GM12872 (cell line): ENCODE data around the gene IST1.

ENCODE experiments used
- TF ChIP-seq, protein P1 (sequence below): IDR thresholded peaks from 3 replicates; pipeline ENCODE4 v1.5.1; 2011; ENCODE audit warnings: low read depth, mild to moderate bottlenecking, low read length, moderate library complexity; ENCODE audit not compliant: insufficient read depth

Gene IST1

DNA sequence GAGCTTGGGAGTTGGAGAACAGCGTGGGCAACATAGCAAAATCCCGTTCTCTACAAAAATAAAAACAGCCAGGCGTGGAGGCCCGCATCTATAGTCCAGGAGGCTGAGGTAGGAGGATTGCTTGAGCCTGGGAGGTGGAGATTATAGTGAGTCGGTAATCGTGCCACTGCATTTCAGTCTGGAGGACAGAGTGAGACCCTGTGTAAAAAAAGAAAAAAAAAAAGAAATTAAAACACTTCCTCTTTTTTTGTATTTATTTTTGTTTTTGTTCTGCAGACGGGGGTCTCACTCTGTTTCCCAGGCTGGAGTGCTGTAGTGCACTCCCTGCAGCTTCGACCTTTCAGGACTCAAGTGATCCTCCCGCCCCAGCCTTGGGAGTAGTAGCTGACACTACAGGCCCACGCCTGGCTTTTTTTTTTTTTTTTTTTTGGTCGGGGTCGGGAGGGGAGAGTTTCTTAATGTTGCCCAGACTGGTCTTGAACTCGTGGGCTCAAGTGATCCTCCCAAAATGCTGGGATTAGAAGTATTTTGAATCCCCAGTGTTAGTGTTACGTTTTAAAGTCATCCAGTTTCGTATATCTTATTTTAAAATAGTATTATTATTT lies 1.5 kb downstream of the IST1 start:
- TF ChIP-seq, protein P1, sequence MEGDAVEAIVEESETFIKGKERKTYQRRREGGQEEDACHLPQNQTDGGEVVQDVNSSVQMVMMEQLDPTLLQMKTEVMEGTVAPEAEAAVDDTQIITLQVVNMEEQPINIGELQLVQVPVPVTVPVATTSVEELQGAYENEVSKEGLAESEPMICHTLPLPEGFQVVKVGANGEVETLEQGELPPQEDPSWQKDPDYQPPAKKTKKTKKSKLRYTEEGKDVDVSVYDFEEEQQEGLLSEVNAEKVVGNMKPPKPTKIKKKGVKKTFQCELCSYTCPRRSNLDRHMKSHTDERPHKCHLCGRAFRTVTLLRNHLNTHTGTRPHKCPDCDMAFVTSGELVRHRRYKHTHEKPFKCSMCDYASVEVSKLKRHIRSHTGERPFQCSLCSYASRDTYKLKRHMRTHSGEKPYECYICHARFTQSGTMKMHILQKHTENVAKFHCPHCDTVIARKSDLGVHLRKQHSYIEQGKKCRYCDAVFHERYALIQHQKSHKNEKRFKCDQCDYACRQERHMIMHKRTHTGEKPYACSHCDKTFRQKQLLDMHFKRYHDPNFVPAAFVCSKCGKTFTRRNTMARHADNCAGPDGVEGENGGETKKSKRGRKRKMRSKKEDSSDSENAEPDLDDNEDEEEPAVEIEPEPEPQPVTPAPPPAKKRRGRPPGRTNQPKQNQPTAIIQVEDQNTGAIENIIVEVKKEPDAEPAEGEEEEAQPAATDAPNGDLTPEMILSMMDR, result no peak

DNA sequence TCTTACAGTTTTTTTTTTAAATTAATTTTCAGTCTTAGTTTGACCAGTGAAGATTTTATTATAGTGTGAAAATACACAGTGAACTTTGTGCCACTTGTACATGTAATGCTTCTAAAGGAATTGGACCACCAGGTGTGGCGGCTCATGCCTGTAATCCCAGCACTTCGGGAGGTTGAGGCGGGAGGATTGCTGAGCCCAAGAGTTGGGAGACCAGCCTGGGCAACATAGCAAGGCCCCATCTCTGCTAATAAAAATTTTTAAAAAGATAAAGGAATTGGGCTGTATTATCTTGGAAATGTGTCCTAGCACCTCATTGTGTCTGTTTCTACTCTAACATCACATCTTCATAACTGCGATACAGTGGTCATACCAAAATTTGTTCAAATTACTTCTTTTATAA lies 3.8 kb downstream of the IST1 start:
- TF ChIP-seq, protein P1, result no peak

DNA sequence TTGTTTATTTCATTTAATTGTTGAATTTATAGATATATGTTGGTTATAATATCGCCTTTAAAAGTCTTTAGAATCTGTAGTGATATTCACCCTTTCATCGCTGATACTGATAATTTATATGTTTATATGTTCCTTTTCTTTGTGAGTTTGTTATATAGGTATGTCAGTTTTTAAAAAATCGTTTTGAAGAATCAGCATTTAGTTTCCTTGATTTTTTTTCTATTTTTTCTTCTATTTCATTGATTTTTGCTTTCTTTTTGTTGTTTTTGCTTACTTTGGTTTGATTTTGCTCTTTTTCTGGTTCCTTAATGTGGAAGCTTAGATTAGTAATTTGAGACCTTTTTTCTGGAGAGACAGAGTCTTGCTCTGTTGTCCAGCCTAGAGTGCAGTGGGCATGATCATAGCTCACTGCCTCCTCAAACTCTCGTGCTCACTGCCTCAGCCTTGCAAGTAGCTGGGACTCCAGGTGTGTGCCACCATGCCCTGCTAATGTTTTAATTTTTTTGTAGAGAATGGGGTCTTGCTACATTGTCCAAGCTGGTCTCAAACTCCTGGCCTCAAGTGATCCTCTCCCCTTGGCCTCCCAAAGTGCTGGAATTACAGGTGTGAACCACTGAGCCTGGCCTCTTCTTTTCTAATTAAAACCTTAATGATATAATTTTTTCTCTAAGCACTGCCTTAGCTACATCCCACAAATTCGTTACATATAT lies 7.5 kb downstream of the IST1 start:
- TF ChIP-seq, protein P1, result no peak

DNA sequence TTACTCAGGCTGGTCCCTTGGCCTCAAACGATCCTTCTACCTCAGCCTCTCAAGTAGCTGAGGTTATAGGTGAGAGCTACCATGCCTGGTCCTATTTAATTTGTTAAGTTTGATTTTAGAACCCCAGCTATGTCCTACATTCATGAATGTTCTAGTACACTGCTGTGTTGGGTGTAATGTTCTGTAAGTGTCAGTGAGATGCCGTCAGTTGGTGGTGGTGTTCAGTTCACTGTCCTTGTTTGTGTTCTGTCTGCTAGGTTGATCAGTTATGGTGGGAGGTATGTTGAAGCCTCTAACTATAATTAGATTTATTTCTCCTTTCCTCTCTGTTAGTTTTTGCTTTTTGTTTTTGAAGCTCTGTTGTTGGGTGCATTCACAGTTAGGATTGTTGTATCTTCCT lies 8.3 kb downstream of the IST1 start:
- TF ChIP-seq, protein P1, result no peak

DNA sequence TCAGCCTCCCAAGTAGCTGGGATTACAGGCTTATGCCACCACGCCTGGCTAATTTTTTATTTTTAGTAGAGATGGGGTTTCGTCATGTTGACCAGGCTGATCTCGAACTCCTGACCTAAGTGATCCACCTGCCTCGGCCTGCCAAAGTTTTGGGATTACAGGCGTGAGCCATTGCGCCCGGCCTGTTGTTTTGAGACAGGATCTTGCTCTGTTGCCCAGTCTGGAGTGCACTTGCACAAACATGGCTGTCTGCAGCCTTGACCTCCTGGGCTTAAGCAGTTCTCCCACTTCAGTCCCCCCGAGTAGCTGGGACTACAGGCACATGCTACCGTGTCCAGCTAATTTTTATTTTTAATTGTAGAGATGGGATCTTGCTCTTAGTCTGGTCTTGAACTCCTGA lies 8.9 kb downstream of the IST1 start:
- TF ChIP-seq, protein P1, result no peak

DNA sequence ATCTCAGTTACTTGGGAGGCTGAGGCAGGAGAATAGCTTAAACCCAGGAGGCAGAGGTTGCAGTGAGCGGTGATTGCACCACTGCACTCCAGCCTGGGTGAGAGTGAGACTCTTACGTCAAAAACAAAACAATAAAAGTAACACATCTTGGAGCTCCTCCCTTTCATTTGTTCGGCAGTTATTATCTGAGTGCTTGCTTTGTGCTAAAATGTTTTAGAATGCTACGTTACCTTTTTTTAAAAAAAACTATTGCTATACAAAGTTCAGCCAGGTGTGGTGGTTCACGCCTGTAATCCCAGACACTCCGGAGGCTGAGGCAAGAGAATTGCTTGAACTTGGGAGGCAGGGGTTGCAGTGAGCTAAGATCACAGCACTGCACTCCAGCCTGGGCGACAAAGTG lies 15.8 kb downstream of the IST1 start:
- TF ChIP-seq, protein P1, result no peak

DNA sequence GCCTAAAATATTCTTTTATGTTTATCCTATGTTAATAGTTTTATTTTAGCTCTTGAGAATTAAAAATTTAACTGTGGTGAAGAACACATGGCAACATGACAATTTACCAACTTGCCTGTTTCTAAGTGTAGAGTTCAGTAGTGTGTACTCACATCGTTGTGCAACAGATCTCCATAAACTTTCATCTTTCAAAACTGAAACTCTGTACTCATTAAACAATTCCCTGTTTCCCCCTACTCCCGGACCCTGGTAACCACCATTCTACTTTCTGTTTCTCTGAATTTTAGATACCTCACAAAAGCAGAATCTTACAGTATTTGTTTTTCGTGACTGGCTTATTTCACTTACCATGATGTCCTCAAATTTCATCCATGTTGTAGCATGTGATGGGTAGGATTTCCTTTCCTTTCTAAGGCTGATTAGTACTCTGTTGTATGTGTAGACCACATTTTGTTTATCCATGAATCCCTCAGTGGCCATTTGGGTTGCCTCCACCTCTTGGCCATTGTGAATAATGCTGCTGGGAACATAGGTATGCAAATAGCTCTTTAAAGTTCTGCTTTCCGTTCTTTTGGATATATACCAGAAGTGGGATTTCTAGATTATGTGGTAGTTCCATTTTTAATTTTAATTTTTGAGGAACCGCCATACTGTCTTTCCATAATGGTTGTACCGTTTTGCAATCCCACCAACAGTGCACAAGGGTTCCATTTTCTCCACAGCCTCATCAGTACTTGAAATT lies 17.4 kb downstream of the IST1 start:
- TF ChIP-seq, protein P1, result no peak
